ENCODE measurements around the gene A1BG.

The A1BG gene

DNA sequence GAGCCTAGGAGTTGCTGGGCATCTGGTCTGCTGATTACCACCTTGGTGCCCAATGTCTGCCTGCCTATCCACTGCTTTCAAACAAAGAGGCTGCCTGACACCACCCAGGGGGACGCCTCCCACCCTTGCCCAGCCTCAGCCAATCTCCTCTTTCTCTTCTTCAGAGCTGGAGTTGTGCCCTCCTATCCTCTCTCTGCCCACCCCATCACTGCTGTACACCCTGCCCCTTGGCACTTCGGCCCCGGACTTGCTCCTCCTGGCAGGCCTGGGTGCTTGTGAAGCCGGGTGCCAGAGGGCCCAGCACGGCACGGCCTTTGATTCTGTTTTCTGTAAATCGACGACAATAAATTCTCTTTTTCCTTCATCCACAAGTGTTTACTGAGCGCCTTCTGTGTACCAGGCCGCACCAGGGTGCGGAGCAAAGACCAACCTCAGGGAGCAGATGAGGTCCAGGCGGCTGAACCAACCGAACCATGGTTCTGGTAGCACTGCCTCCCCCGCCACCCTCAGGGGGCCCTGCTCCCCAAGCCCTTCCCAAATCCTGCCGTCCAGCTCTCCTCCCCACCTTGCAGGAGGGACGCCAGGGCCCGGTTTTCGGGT lies 47.1 kb upstream of the A1BG start:
- H3K36me3 ChIP-seq (ENCODE audit: control insufficient read depth in 2 of 2, insufficient read depth in 1 of 2, low read length in 2 of 2), result peaks cover 0 to 7% of the 10 kb centered on the region in 2 experiments; a peak in 2 of 3 replicates
- H3K4me3 ChIP-seq (ENCODE audit: low read depth, low read length), result peak overlapping the region; percentile 33
- POLR2A ChIA-PET, result interaction anchor here (0.9 to 1.5 kb wide), 4 partner anchors 8 to 38 kb away, joined by 3 to 10 read pairs (median 4); partner anchors contain the start of genes RPS5, ZNF497 and ZNF584
- no peak overlapping the region; the same call in 1 of the 2 replicates for H3K27ac ChIP-seq (ENCODE audit: extremely low read depth, low read depth, low read length)
- CTCF ChIA-PET, result no interaction called here
- H3K9me3 ChIP-seq (ENCODE audit: control insufficient read depth, insufficient read depth, low read depth, low read length), result no peaks in the 10 kb centered on the region
- TF ChIP-seq ZNF621 (tag by site-specific recombination; IDR thresholded peaks at IDR 0.05) (no peak), SP2 (tag by site-specific recombination; IDR thresholded peaks at IDR 0.05) (peak; percentile 52)
- TF ChIP-seq, protein P1, sequence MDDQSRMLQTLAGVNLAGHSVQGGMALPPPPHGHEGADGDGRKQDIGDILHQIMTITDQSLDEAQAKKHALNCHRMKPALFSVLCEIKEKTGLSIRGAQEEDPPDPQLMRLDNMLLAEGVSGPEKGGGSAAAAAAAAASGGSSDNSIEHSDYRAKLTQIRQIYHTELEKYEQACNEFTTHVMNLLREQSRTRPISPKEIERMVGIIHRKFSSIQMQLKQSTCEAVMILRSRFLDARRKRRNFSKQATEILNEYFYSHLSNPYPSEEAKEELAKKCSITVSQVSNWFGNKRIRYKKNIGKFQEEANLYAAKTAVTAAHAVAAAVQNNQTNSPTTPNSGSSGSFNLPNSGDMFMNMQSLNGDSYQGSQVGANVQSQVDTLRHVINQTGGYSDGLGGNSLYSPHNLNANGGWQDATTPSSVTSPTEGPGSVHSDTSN (CRISPR knock-in tag; IDR thresholded peaks at IDR 0.05), result 0 out of 2 replicates have a peak, but pooled peaks have one; percentile 21
- H3K4me1 ChIP-seq (ENCODE audit: control insufficient read depth, insufficient read depth, low read length), result peaks cover 3% of the 10 kb centered on the region; the same call in 1 of the 2 replicates

GRCh38 chr19:58399903-58400302 lies 46.6 kb upstream of the A1BG start:
- peaks cover 3% of the 10 kb centered on the region; the same call in 1 of the 2 replicates for H3K4me1 ChIP-seq (ENCODE audit: control insufficient read depth, insufficient read depth, low read length)
- H3K27ac ChIP-seq (ENCODE audit: extremely low read depth, low read depth, low read length), result no peak overlapping the region
- POLR2A ChIA-PET, result interaction anchor here (0.7 to 1.5 kb wide), 5 partner anchors 8 to 183 kb away, joined by 3 to 10 read pairs (median 4); partner anchors contain the start of genes RPS5, ZNF497 and ZNF584
- no peak overlapping the region for H3K4me3 ChIP-seq (ENCODE audit: low read depth, low read length)
- CTCF ChIA-PET, result no interaction called here
- H3K9me3 ChIP-seq (ENCODE audit: control insufficient read depth, insufficient read depth, low read depth, low read length), result no peaks in the 10 kb centered on the region
- peaks cover under 1 to 12% of the 10 kb centered on the region in 2 experiments; a peak in 2 of 3 replicates for H3K36me3 ChIP-seq (ENCODE audit: control insufficient read depth in 2 of 2, insufficient read depth in 1 of 2, low read length in 2 of 2)
- no peak for TF ChIP-seq ZNF529 (tag by site-specific recombination; IDR thresholded peaks at IDR 0.05; ENCODE audit: insufficient replicate concordance)
- TF ChIP-seq ZNF133 (tag by site-specific recombination; IDR thresholded peaks at IDR 0.05), result no peak
- no peak for TF ChIP-seq ZNF324 (tag by site-specific recombination; IDR thresholded peaks at IDR 0.05)
- no peak for TF ChIP-seq ZNF221 (tag by site-specific recombination; IDR thresholded peaks at IDR 0.05; ENCODE audit: borderline replicate concordance)
- no peak for TF ChIP-seq ZNF624 (tag by site-specific recombination; IDR thresholded peaks at IDR 0.05)
- TF ChIP-seq ZNF585B (tag by site-specific recombination; IDR thresholded peaks at IDR 0.05), result no peak
- TF ChIP-seq, protein P2, sequence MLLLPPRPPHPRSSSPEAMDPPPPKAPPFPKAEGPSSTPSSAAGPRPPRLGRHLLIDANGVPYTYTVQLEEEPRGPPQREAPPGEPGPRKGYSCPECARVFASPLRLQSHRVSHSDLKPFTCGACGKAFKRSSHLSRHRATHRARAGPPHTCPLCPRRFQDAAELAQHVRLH (tag by site-specific recombination; IDR thresholded peaks at IDR 0.05), result no peak
- TF ChIP-seq ZNF423 (tag by site-specific recombination; IDR thresholded peaks at IDR 0.05), result no peak

- H3K27ac ChIP-seq (ENCODE audit: extremely low read depth, low read depth, low read length), result no peak overlapping the region
- H3K36me3 ChIP-seq (ENCODE audit: control insufficient read depth in 2 of 2, insufficient read depth in 1 of 2, low read length in 2 of 2), result peaks cover 11 to 26% of the 10 kb centered on the region in 2 experiments
- ChIA-PET CTCF (interaction anchor here (0.9 to 1.0 kb wide), 2 partner anchors 10 to 18 kb away, joined by 4 to 5 read pairs; no protein-coding TSS in a partner anchor), POLR2A (interaction anchor here (1.6 kb wide), 1 partner anchor 10 kb away, joined by 4 read pairs; the partner anchor contains the start of gene ZNF584)
- H3K4me1 ChIP-seq (ENCODE audit: control insufficient read depth, insufficient read depth, low read length), result peaks cover 3% of the 10 kb centered on the region; the same call in 1 of the 2 replicates
- H3K9me3 ChIP-seq (ENCODE audit: control insufficient read depth, insufficient read depth, low read depth, low read length), result no peaks in the 10 kb centered on the region
- no peak for TF ChIP-seq ZNF670 (tag by site-specific recombination; IDR thresholded peaks at IDR 0.05; ENCODE audit: low read depth)
- no peak for TF ChIP-seq SP2 (tag by site-specific recombination; IDR thresholded peaks at IDR 0.05)
- no peak for TF ChIP-seq ZNF513 (tag by site-specific recombination; IDR thresholded peaks at IDR 0.05)
- H3K4me3 ChIP-seq (ENCODE audit: low read depth, low read length), result no peak overlapping the region
Measured at GRCh38 chr19:58398545-58398944, 45.3 kb upstream of the A1BG start.

GRCh38 chr19:58398087-58398486 lies 44.8 kb upstream of the A1BG start:
- Histone ChIP-seq H3K4me3 (ENCODE audit: low read depth, low read length) (no peak overlapping the region), H3K27ac (ENCODE audit: extremely low read depth, low read depth, low read length) (no peak overlapping the region), H3K9me3 (ENCODE audit: control insufficient read depth, insufficient read depth, low read depth, low read length) (no peaks in the 10 kb centered on the region), H3K36me3 (ENCODE audit: control insufficient read depth in 2 of 2, insufficient read depth in 1 of 2, low read length in 2 of 2) (peaks cover 15 to 31% of the 10 kb centered on the region in 2 experiments), H3K4me1 (ENCODE audit: control insufficient read depth, insufficient read depth, low read length) (peaks cover 3% of the 10 kb centered on the region; the same call in 1 of the 2 replicates)
- ChIA-PET CTCF (interaction anchor here (1.0 kb wide), 1 partner anchor 9 kb away, joined by 4 read pairs; no protein-coding TSS in a partner anchor), POLR2A (interaction anchor here (1.6 kb wide), 1 partner anchor 10 kb away, joined by 4 read pairs; the partner anchor contains the start of gene ZNF584)
- TF ChIP-seq ZNF169 (tag by site-specific recombination; IDR thresholded peaks at IDR 0.05), result no peak
- TF ChIP-seq ZNF555 (tag by site-specific recombination; conservative IDR thresholded peaks at IDR 0.05), result no peak
- TF ChIP-seq, protein P1 (CRISPR knock-in tag; IDR thresholded peaks at IDR 0.05), result no peak
- TF ChIP-seq REST (tag by site-specific recombination; IDR thresholded peaks at IDR 0.05), result no peak
- TF ChIP-seq ZNF624 (tag by site-specific recombination; IDR thresholded peaks at IDR 0.05), result no peak
- no peak for TF ChIP-seq ZNF670 (tag by site-specific recombination; IDR thresholded peaks at IDR 0.05; ENCODE audit: low read depth)
- no peak for TF ChIP-seq GFI1B (tag by site-specific recombination; IDR thresholded peaks at IDR 0.05)

Data from HEK293 (cell line).